Measurements from ENCODE around the gene ANKRD29.
"Not testable (repeated sequence)": the region's sequence is repeated elsewhere in the genome, so short reads cannot be mapped to it uniquely, and the experiment has no call there.

ANKRD29 gene

GRCh38 chr18:23616258-23616657, 46.5 kb downstream of the ANKRD29 start:
- DNase-seq (ENCODE audit: low spot score) = no peak

GRCh38 chr18:23614891-23615290, 47.8 kb downstream of the ANKRD29 start:
- no peak for DNase-seq (ENCODE audit: low spot score)

- no peak for DNase-seq (ENCODE audit: low spot score)
Measured at GRCh38 chr18:23614413-23614812, 48.3 kb downstream of the ANKRD29 start.

- not testable (repeated sequence) for DNase-seq (ENCODE audit: low spot score)
Measured at GRCh38 chr18:23613091-23613475, 49.6 kb downstream of the ANKRD29 start.

- DNase-seq (ENCODE audit: low spot score) = no peak
Measured at GRCh38 chr18:23612434-23613090, 50.1 kb downstream of the ANKRD29 start.

GRCh38 chr18:23609390-23610023, 53.2 kb downstream of the ANKRD29 start:
- DNase-seq (ENCODE audit: low spot score) = no peak

GRCh38 chr18:23608211-23608610, 54.5 kb downstream of the ANKRD29 start:
- DNase-seq (ENCODE audit: low spot score) = no peak

- no peak for DNase-seq (ENCODE audit: low spot score)
Measured at GRCh38 chr18:23605941-23606340, 56.8 kb downstream of the ANKRD29 start.

- no peak for DNase-seq (ENCODE audit: low spot score)
Measured at GRCh38 chr18:23599809-23600208, 62.9 kb downstream of the ANKRD29 start.

GRCh38 chr18:23596183-23596582, 66.5 kb downstream of the ANKRD29 start:
- no peak for DNase-seq (ENCODE audit: low spot score)

- peak; percentile 24 for DNase-seq (ENCODE audit: low spot score)
Measured at GRCh38 chr18:23595591-23595990, 67.1 kb downstream of the ANKRD29 start.

GRCh38 chr18:23593720-23594119, 69.0 kb downstream of the ANKRD29 start:
- no peak for DNase-seq (ENCODE audit: low spot score)

GRCh38 chr18:23592911-23593310, 69.8 kb downstream of the ANKRD29 start:
- DNase-seq (ENCODE audit: low spot score) = no peak

GRCh38 chr18:23591011-23591410, 71.7 kb downstream of the ANKRD29 start:
- no peak for DNase-seq (ENCODE audit: low spot score)

- DNase-seq (ENCODE audit: low spot score) = no peak
Measured at GRCh38 chr18:23588836-23589560, 73.7 kb downstream of the ANKRD29 start.

GRCh38 chr18:23587220-23587642, 75.5 kb downstream of the ANKRD29 start:
- DNase-seq (ENCODE audit: low spot score) = no peak

GRCh38 chr18:23586249-23587196, 76.2 kb downstream of the ANKRD29 start, which contains the start of gene NPC1:
Gene NPC1 (minus strand): TSS chr18:23586506. CDS start chr18:23586343, 163 bp downstream.
- peak; percentile 94 for DNase-seq (ENCODE audit: low spot score)

GRCh38 chr18:23585897-23586248, 76.8 kb downstream of the ANKRD29 start:
- DNase-seq (ENCODE audit: low spot score) = no peak

- peak; percentile 33 for DNase-seq (ENCODE audit: low spot score)
Measured at GRCh38 chr18:23585007-23585871, 77.5 kb downstream of the ANKRD29 start.

- DNase-seq (ENCODE audit: low spot score) = no peak
Measured at GRCh38 chr18:23584019-23584983, 78.4 kb downstream of the ANKRD29 start.
